ENCODE data around the gene CDK5. TPM values are rescaled to one million over a fixed set of nuclear protein-coding genes. Genes with fewer than 3 reads are reported as not detected.

The CDK5 gene
- total and polyA plus RNA-seq, 2 of the 13 experiments (the other 11 are each of a cell fraction or from before 2014, with no cell fraction given), result 16.4 to 21.3 TPM

- TF ChIP-seq ZBTB4 (CRISPR knock-in tag; IDR thresholded peaks at IDR 0.05; ENCODE audit: borderline replicate concordance), result peak; percentile 84; the same call in 1 of the 2 replicates
- no peak for TF ChIP-seq HMGA1 (CRISPR knock-in tag; conservative IDR thresholded peaks at IDR 0.05)
- TF ChIP-seq JARID2 (CRISPR knock-in tag; IDR thresholded peaks at IDR 0.05; ENCODE audit: insufficient replicate concordance), result peak; percentile 11
- TF ChIP-seq NR2C2 (CRISPR knock-in tag; IDR thresholded peaks at IDR 0.05; ENCODE audit: borderline replicate concordance), result peak; percentile 79; the same call in 1 of the 2 replicates
- TF ChIP-seq DMAP1 (CRISPR knock-in tag; IDR thresholded peaks at IDR 0.05), result no peak; the same call in 1 of the 2 replicates
- TF ChIP-seq ZC3H13 (CRISPR knock-in tag; IDR thresholded peaks at IDR 0.05), result no peak
- no peak for TF ChIP-seq SRF (IDR thresholded peaks at IDR 0.05; ENCODE audit: low read depth, low read length)
- 0 out of 2 replicates have a peak, but pooled peaks have one; percentile 26 for TF ChIP-seq RXRB (CRISPR knock-in tag; IDR thresholded peaks at IDR 0.05; ENCODE audit: borderline replicate concordance)
- no peak for TF ChIP-seq ZNF275 (CRISPR knock-in tag; IDR thresholded peaks at IDR 0.05; ENCODE audit: borderline replicate concordance)
- no peak for TF ChIP-seq ZNF678 (CRISPR knock-in tag; IDR thresholded peaks at IDR 0.05)
- TF ChIP-seq PHF20 (CRISPR knock-in tag; IDR thresholded peaks at IDR 0.05), result peak; percentile 66; the same call in 1 of the 2 replicates
- peak; percentile 16; the same call in 1 of the 2 replicates for TF ChIP-seq ZNF274 (CRISPR knock-in tag; IDR thresholded peaks at IDR 0.05)
- TF ChIP-seq ZNF430 (CRISPR knock-in tag; IDR thresholded peaks at IDR 0.05), result no peak
- TF ChIP-seq FOXM1 (CRISPR knock-in tag; IDR thresholded peaks at IDR 0.05), result no peak
- TF ChIP-seq, protein P1, sequence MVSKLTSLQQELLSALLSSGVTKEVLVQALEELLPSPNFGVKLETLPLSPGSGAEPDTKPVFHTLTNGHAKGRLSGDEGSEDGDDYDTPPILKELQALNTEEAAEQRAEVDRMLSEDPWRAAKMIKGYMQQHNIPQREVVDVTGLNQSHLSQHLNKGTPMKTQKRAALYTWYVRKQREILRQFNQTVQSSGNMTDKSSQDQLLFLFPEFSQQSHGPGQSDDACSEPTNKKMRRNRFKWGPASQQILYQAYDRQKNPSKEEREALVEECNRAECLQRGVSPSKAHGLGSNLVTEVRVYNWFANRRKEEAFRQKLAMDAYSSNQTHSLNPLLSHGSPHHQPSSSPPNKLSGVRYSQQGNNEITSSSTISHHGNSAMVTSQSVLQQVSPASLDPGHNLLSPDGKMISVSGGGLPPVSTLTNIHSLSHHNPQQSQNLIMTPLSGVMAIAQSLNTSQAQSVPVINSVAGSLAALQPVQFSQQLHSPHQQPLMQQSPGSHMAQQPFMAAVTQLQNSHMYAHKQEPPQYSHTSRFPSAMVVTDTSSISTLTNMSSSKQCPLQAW (CRISPR knock-in tag; IDR thresholded peaks at IDR 0.05), result peak; percentile 85
- no peak for TF ChIP-seq ZNF883 (CRISPR knock-in tag; IDR thresholded peaks at IDR 0.05; ENCODE audit: not compliant biosample characterization)
- TF ChIP-seq RARA (CRISPR knock-in tag; IDR thresholded peaks at IDR 0.05), result no peak; the same call in 1 of the 2 replicates
- no peak for TF ChIP-seq ZNF749 (CRISPR knock-in tag; IDR thresholded peaks at IDR 0.05; ENCODE audit: borderline replicate concordance)
- TF ChIP-seq ZNF256 (CRISPR knock-in tag; conservative IDR thresholded peaks at IDR 0.05), result no peak; the same call in 1 of the 2 replicates
- no peak for TF ChIP-seq PAX8 (CRISPR knock-in tag; IDR thresholded peaks at IDR 0.05; ENCODE audit: borderline replicate concordance)
- no peak for TF ChIP-seq ZNF138 (CRISPR knock-in tag; IDR thresholded peaks at IDR 0.05; ENCODE audit: low read depth)
- 0 out of 2 replicates have a peak, but pooled peaks have one; percentile 51 for TF ChIP-seq ZIK1 (CRISPR knock-in tag; IDR thresholded peaks at IDR 0.05; ENCODE audit: borderline replicate concordance, low read depth)
- TF ChIP-seq MXI1 (IDR thresholded peaks at IDR 0.05; ENCODE audit: borderline replicate concordance, low read depth, low read length), result peak; percentile 75; the same call in 1 of the 3 replicates
- peak; percentile 73; the same call in 1 of the 2 replicates for TF ChIP-seq ZMYM2 (CRISPR knock-in tag; IDR thresholded peaks at IDR 0.05)
Observed at GRCh38 chr7:151028131-151028947, 29.4 kb downstream of the CDK5 start, which contains the start of gene ABCB8 (continued).

All from HepG2 (cell line).